HG03457 (cell line): ENCODE measurements around the gene PRKCA.
"Not testable (repeated sequence)": the region's sequence is repeated elsewhere in the genome, so short reads cannot be mapped to it uniquely, and the experiment has no call there.

Experiments used
- ATAC-seq: cut with Tn5 transposase; IDR thresholded peaks from one replicate; pipeline ENCODE4 v1.9.1; 2021; ENCODE audit warnings: moderate number of reproducible peaks; ENCODE audit not compliant: unreplicated experiment

Gene PRKCA

GRCh38 chr17:66349521-66350254 is 47.3 kb downstream of the PRKCA start:
- no peak for ATAC-seq

DNA sequence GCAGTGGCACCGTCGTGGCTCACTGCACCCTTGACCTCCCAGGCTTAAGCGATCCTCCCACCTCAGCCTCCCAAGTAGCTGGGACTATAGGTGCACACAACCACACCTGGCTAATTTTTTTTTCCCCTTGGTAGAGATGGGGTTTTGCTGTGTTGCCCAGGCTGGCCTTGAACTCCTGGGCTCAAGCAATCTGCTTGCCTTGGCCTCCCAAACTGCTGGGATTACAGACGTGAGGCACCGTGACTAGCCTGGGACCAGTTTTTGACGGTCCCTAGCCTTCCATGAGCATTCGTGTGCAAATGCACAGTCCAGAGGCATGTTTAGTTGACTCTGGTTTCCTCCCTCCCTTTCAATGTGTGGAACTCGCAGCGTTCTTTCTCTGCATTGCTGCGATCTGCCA is 48.2 kb downstream of the PRKCA start:
- not testable (repeated sequence) for ATAC-seq

DNA sequence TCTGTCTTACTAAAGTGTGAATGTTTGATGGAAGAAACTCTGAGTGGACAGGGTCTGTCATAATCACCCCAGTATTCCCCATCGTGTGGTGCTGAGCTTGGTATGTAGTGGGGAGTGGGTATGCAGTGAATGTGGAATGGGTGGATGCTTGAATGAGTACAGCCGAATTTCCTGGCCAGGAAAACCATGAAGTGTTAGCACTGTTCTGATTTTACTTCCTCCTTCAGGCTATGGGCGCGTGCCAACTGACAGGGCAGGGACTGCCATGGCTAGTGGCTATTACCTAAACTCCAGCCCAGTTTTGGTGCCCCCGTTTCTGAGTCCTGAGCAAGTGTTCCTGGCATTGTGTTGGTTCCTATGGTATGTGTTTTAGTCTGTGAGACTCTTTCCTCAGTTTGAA is 48.6 kb downstream of the PRKCA start:
- ATAC-seq: no peak

GRCh38 chr17:66351701-66352100 is 49.3 kb downstream of the PRKCA start:
- no peak for ATAC-seq

- ATAC-seq: no peak
These were observed 51.6 kb downstream of the PRKCA start for GRCh38 chr17:66353937-66354401.

DNA sequence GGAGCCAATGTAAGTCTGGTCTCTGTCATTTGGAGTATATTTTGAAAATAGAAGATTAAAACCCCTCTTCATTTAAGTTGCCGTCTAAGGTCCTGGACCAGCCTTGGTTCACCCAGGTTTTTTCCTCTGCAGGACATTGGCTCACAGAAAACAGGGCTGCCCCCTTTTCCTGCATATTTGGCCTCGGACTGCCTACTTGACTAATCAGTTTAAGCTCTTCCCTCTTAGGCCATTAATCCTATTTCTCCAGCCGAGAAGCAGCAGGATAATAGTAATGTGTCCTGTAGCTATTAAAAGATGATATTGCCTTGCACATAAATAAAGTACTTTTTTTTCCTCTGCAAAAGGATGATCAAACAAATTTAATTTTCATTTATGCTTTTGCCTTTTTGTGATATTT is 52.1 kb downstream of the PRKCA start:
- no peak for ATAC-seq

GRCh38 chr17:66354981-66355380 is 52.6 kb downstream of the PRKCA start:
- no peak for ATAC-seq

DNA sequence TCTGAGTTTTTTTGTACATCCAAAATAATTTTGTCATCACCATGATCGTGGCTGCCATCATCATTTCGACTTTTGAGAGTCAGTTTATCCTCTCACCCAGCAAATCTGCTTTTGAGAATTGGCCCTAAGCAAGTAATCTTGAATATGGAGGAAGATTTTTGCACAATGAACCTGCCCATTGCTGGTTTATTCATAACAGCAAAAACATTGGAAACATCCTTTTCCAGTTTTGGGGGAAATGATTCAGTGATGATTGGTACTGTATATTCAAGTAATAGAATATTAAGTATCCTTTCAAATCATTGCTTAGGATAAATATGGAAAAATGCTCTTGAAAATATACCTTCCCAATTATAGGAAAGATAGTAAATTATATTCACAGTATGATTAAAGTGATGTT is 53.1 kb downstream of the PRKCA start:
- no peak for ATAC-seq

- no peak for ATAC-seq
These were observed 54.6 kb downstream of the PRKCA start for GRCh38 chr17:66357037-66357436.

GRCh38 chr17:66359351-66359750 is 56.9 kb downstream of the PRKCA start:
- ATAC-seq: no peak

GRCh38 chr17:66360961-66361565 is 58.6 kb downstream of the PRKCA start:
- not testable (repeated sequence) for ATAC-seq

DNA sequence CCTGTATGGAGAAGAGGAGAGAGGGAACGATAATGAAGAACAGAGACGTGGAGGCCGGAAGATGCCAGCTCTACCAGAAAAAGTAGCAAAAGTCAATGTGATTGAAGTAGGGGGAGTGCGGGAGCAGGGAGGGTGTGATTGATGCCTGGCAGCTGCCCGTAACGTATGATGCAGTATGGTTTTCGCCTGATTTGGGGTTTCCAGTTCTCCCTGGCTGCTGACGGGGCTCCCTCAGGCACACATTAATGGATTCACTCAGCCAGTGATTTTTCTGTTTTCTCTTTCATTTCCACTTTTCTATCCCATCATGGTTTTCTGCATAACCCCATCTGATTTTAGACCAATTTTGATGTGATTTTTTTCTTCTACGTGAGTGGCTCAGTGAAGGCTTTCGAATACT is 62.1 kb downstream of the PRKCA start:
- no peak for ATAC-seq

GRCh38 chr17:66364990-66365490 is 62.6 kb downstream of the PRKCA start:
- ATAC-seq: no peak

DNA sequence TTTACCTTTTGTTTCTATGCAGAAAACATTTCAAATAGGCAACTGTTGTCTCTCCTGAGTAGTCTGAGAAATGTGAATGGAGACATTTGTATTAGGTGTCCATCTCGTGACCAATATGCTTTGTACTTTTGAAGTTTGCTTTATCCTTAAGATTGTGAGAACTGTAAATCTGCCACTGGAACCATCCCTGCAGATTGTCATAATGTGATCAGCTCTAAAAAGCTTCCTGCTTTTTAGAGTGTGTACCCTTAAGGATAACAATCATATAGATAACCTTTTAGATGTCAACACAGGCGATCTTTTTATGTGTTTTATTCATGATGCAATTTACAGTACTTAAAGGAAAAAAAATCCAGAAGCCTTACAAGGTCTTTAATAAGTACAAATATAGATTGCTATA is 63.5 kb downstream of the PRKCA start:
- ATAC-seq: no peak

- no peak for ATAC-seq
These were observed 64.7 kb downstream of the PRKCA start for GRCh38 chr17:66367107-66367506.

DNA sequence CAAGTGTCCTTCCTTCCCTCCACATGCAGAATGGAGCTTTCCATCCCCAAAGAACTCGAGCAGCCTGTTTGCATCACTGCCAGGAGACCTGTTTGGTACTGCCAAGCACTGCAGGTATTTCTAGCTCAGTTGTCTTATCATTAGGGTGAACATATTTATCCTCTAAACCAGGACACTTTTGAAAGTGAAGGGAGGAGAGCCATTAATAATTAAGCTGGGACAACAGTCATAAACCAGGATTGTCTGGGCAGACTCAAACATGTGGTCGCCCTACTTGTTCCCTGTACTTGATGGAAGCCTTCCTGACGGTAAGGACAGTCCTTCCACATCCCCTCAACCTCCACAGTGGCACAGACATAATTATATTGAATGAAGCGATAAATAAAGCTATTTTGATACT is 67.4 kb downstream of the PRKCA start:
- ATAC-seq: no peak

GRCh38 chr17:66371561-66371960 is 69.1 kb downstream of the PRKCA start:
- ATAC-seq: no peak

DNA sequence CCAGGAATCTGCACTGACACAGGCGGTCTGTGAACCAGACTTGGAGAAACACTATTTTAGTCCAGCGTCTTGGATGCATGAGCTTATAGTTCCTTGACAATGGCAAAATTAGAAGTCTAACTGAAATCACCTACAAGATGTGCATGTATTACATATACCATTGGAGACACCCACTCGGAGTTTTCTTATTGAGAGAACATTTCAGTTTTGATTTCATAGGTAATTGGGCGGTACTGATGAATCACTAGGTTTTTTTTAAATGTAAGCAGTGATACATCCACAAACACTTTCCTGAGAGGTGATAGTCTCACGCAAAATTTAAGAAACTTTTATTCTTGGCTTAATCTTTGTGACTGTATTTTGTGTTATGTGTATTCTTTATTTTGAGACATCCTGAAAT is 69.8 kb downstream of the PRKCA start:
- no peak for ATAC-seq

DNA sequence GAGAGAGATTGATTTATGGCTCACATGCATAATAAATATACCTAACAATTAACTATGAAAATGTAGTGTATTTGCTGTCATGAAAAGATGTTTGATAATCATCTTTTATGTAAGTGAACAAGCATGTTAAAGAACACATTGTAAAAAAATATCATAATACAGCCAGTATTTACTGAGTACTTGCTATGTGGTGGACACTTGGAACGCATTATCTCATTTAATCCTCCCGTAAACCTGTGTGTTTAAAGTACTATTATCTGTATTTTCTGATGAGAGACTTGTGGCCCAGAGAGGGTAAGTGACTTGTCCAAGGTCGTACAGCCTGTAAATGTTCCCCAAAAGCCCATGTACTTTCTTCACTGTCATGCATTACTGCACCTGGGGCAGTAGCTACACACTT is 70.7 kb downstream of the PRKCA start:
- ATAC-seq: no peak

GRCh38 chr17:66373944-66374817 is 71.8 kb downstream of the PRKCA start:
- ATAC-seq: no peak

DNA sequence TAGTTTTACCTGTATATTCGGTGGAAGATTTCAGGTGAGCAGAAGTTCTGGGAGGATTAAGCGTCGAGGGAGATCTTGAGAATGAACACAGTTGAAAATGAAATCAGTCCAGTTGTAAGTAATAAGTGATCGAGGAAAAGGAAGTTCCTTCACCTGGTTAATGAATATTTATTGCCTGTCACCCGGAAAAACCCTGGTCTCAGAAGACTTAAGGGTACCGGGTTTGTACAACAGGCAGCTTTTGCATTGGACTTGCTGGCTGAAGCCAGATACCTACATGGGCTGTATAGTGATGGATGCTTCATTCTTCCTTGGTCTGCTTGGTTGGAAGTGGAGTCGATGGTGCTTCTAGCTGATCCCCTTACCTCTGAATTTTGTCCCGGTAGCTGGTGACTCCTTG is 72.7 kb downstream of the PRKCA start:
- no peak for ATAC-seq

DNA sequence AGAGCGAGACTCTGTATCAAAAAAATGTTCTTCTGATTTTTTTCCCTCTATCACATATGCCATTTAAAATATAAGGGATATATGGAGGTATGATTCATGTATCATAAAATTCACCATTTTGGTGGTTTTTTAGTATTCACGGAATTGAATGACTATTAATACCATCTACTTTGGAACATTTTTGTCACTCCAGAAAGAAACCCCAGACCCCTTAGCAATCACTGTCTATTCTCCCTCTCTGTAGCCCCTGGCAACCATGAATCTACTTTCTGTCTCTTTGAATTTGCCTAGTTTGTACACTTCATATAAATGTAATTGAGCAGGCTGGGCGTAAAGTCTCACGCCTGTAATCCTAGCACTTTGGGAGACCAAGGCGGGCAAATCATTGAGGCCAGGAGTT is 75.9 kb downstream of the PRKCA start:
- ATAC-seq: no peak
